Right lobe of liver (tissue), 6 donors: ENCODE measurements around the gene MBP. TPM values are rescaled to one million over a fixed set of nuclear protein-coding genes. Genes with fewer than 3 reads are reported as not detected.

Experiments used
- ATAC-seq, 4 donors: fragments of 200-7000 bp; cut with Tn5 transposase; one replicate each; pipeline ENCODE4 v1.9.1; 2020; ENCODE audit warnings: mild to moderate bottlenecking in 4 of 4, moderate library complexity in 4 of 4
- DNase-seq, 3 donors: peaks; one replicate each; pipeline ENCODE4 v3.0.0-alpha.2; 2020
- H3K27ac ChIP-seq, 3 donors: fragments of 200-600 bp; one replicate each; pipeline ENCODE4 v1.8.0; 2022
- H3K27me3 ChIP-seq, 2 donors: fragments of 200-600 bp; one replicate each; pipeline ENCODE4 v1.8.0; 2022
- H3K36me3 ChIP-seq, 4 donors: fragments of 200-600 bp; sonication (generic) in 1 of 4; one replicate each; pipeline versions ENCODE4 v1.5.1 to v1.8.0; 2017 to 2022; ENCODE audit warnings: control low read depth in 1 of 4
- H3K4me1 ChIP-seq, 4 donors: fragments of 200-600 bp; sonication (generic) in 1 of 4; one replicate each; pipeline versions ENCODE4 v1.5.1 to v1.8.0; 2017 to 2022; ENCODE audit warnings: control low read depth in 1 of 4
- H3K4me3 ChIP-seq, 3 donors: fragments of 200-600 bp; one replicate each; pipeline ENCODE4 v1.8.0; 2022
- H3K9me3 ChIP-seq, 4 donors: fragments of 200-600 bp; sonication (generic) in 1 of 4; one replicate each; pipeline versions ENCODE4 v1.5.1 to v1.8.0; 2017 to 2022; ENCODE audit warnings: control low read depth in 1 of 4
- POLR2A ChIP-seq: fragments of 450-650 bp; IDR thresholded peaks from one replicate; pipeline ENCODE4 v1.6.1; 2017; ENCODE audit warnings: antibody characterized with exemption, mild to moderate bottlenecking
- WGBS: methylation state at CpG from one replicate; pipeline ENCODE4 v1.1.6; 2018; ENCODE audit warnings: low coverage, low lambda C conversion rate; ENCODE audit not compliant: insufficient coverage; ENCODE audit errors: missing lambda C conversion rate; 5-methylcytosine and 5-hydroxymethylcytosine counted together
- intact Hi-C, 2 donors: fragments of 100-400 bp; cut with DNase I; formaldehyde crosslinking; loops; one replicate each; pipeline versions ENCODE4 v1.11.2 to v1.14.1; 2022
- total RNA-seq, 6 experiments: library from RNA; depleted of rRNA in 2 of 6; stranded (reverse); fragments of >200 nt in 2 of 6; fragmentation: NEBNext Ultra II Directional in 3 of 6; extraction: Animal tissue kit (Norgen Biotek cat#: 25700) in 3 of 6; gene quantifications; one replicate each; pipeline versions ENCODE4 v1.1.0 to v1.2.4, GENCODE V29; 2016 to 2023
- TF ChIP-seq, protein P1 (sequence below), 4 donors: fragments of 200-600 bp in 3 of 4; fragments of 450-650 bp in 1 of 4; IDR thresholded peaks; one replicate each; pipeline versions ENCODE4 v1.5.1 to v1.8.0; 2016 to 2022; ENCODE audit warnings: antibody characterized with exemption in 4 of 4, mild to moderate bottlenecking in 2 of 4
- donor health status: DM: no; HTN: yes; CAD: no.
- donor health status: DM: no; HTN: no; CAD: no.
- donor health status: DM: no; HTN: no; CAD: no.
- donor health status: DM: no; HTN: yes; CAD: no.
- donor health status: DM: no; HTN: yes; CAD: no.

The MBP gene
- total RNA-seq, 6 experiments from 2014 or later, result 24.0 to 40.8 (median 27.6) TPM

- H3K4me1 ChIP-seq, result peaks cover 0 to 2% (median 0%) of the 10 kb centered on the region in 4 donors
- H3K36me3 ChIP-seq, result peaks cover 0 to 12% (median 0%) of the 10 kb centered on the region in 4 donors
- no peaks in the 10 kb centered on the region for H3K9me3 ChIP-seq
- H3K4me3 ChIP-seq, result no peak overlapping the region
- no peak overlapping the region for H3K27ac ChIP-seq
- peak in 1 of 3 donors; percentile 39 for DNase-seq
- 85% methylated on average over 6 of the region's 13 CpGs for WGBS
- no peak for ATAC-seq
- no peaks in the 10 kb centered on the region for H3K27me3 ChIP-seq
- intact Hi-C loops, result no loop called here
- no peak for TF ChIP-seq POLR2A
- TF ChIP-seq, protein P1, sequence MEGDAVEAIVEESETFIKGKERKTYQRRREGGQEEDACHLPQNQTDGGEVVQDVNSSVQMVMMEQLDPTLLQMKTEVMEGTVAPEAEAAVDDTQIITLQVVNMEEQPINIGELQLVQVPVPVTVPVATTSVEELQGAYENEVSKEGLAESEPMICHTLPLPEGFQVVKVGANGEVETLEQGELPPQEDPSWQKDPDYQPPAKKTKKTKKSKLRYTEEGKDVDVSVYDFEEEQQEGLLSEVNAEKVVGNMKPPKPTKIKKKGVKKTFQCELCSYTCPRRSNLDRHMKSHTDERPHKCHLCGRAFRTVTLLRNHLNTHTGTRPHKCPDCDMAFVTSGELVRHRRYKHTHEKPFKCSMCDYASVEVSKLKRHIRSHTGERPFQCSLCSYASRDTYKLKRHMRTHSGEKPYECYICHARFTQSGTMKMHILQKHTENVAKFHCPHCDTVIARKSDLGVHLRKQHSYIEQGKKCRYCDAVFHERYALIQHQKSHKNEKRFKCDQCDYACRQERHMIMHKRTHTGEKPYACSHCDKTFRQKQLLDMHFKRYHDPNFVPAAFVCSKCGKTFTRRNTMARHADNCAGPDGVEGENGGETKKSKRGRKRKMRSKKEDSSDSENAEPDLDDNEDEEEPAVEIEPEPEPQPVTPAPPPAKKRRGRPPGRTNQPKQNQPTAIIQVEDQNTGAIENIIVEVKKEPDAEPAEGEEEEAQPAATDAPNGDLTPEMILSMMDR (IDR thresholded peaks at IDR 0.05), result no peak
Observed at GRCh38 chr18:77008006-77008405, 124.6 kb downstream of the MBP start.

- intact Hi-C loops, result no loop called here
- H3K27me3 ChIP-seq, result no peaks in the 10 kb centered on the region
- peak in 1 of 3 donors; percentile 40 for DNase-seq
- TF ChIP-seq, protein P1 (IDR thresholded peaks at IDR 0.05), result no peak
- no peak for TF ChIP-seq POLR2A
- WGBS, result 86% methylated on average over 7 of the region's 12 CpGs
- H3K36me3 ChIP-seq, result peaks cover 0 to 12% (median 0%) of the 10 kb centered on the region in 4 donors
- peak overlapping the region in 1 of 3 donors; percentile 16 for H3K27ac ChIP-seq
- ATAC-seq, result no peak
- no peaks in the 10 kb centered on the region for H3K4me1 ChIP-seq
- H3K9me3 ChIP-seq, result no peaks in the 10 kb centered on the region
- no peak overlapping the region for H3K4me3 ChIP-seq
Observed at GRCh38 chr18:77007251-77007650, 125.3 kb downstream of the MBP start.

DNA sequence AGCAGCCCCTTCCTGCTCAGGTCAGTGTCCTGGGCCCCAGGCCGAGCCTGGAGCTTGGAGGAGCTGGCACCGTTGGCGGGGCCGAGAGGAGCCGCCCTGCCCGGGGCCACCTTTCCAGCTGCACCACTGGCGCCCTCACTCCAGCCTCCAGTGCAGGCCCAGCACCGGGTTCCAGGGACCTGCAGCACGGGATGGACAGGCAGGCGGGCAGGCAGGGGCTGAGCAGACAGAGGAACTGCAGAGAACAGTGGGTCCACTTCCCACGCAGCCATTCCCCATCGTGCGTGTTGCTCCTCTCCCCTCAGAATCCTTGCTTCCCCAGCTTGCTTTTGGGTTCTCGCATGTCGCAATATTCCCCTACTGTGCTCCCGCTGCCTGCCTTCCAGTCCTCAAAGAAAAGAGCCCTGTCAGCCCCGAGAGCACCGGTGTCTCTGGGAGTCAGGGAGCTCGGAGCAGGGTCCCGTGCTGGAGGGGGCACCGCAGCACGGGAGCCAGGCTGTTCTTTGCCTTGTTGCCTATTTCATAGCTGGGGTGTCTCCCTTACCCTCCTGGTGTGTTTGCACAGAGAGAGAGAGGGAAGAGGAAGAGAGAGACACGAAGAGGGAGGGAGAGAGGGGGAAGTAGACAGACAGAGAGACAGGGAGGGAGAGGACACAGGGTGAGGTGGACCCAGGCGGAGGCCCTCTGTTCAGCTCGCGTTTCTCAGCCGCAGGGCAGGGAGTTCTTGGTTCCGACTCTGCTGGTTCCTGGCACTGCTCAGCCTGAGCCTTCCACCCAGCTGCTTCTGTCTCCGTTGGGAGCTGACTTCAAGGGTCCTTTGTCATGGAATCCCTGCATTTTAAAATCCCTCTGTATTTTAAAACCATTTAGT is 126.0 kb downstream of the MBP start:
- H3K9me3 ChIP-seq, result no peaks in the 10 kb centered on the region
- H3K36me3 ChIP-seq, result peaks cover 0 to 12% (median 0%) of the 10 kb centered on the region in 4 donors
- no peaks in the 10 kb centered on the region for H3K27me3 ChIP-seq
- H3K4me1 ChIP-seq, result no peaks in the 10 kb centered on the region
- TF ChIP-seq POLR2A, result no peak
- TF ChIP-seq, protein P1 (IDR thresholded peaks at IDR 0.05), result no peak
- peak; percentile 40 to 61 (median 50) for ATAC-seq
- intact Hi-C loops, result no loop called here
- DNase-seq, result peak in 1 of 3 donors; percentile 51
- 61% methylated on average over 15 of the region's 29 CpGs for WGBS
- H3K4me3 ChIP-seq, result no peak overlapping the region
- peak overlapping the region in 1 of 3 donors; percentile 63 for H3K27ac ChIP-seq

DNA sequence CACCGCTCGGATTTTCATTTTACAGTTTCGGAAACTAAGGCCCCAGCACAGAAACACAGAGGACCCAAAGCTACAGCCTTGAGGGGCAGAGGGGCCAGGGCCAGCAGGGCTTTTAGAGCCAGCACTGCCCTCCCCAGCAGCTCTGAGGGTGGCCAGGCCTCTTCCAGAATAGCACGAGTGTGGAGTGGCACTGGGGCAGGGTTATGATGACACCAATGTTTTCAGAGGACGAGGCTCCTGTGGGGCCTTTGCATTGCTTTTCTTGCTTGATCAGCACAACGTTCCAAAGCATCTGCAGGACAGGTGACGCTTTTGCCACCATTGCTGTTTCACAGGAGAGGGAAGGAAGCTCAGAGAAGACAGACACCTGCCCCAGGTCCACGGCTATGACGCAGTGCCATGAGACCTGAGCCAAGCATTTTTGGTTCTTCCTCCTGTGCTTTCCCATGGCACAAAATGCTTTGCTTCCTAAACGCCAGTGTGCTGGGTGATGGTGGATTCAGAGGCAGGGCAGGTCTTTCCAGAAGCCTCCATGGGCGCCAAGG is 126.9 kb downstream of the MBP start:
- Histone ChIP-seq H3K27ac (peak overlapping the region in 1 of 3 donors; percentile 63), H3K4me3 (no peak overlapping the region), H3K9me3 (no peaks in the 10 kb centered on the region), H3K4me1 (no peaks in the 10 kb centered on the region), H3K36me3 (peaks cover 0 to 4% (median 0%) of the 10 kb centered on the region in 4 donors), H3K27me3 (no peaks in the 10 kb centered on the region)
- ATAC-seq (no peak), DNase-seq (no peak)
- TF ChIP-seq, protein P1 (IDR thresholded peaks at IDR 0.05), result no peak
- TF ChIP-seq POLR2A, result no peak
- intact Hi-C loops, result no loop called here
- WGBS, result 79% methylated on average over 3 of the region's 11 CpGs
